Measurements from ENCODE around the gene AP1AR. TPM values are rescaled to one million over a fixed set of nuclear protein-coding genes. Genes with fewer than 3 reads are reported as not detected.
"Not testable (repeated sequence)": the region's sequence is repeated elsewhere in the genome, so short reads cannot be mapped to it uniquely, and the experiment has no call there.

Gene AP1AR
- total RNA-seq, 4 donors from 2014 or later: 16.8 to 20.1 (median 19.6) TPM

DNA sequence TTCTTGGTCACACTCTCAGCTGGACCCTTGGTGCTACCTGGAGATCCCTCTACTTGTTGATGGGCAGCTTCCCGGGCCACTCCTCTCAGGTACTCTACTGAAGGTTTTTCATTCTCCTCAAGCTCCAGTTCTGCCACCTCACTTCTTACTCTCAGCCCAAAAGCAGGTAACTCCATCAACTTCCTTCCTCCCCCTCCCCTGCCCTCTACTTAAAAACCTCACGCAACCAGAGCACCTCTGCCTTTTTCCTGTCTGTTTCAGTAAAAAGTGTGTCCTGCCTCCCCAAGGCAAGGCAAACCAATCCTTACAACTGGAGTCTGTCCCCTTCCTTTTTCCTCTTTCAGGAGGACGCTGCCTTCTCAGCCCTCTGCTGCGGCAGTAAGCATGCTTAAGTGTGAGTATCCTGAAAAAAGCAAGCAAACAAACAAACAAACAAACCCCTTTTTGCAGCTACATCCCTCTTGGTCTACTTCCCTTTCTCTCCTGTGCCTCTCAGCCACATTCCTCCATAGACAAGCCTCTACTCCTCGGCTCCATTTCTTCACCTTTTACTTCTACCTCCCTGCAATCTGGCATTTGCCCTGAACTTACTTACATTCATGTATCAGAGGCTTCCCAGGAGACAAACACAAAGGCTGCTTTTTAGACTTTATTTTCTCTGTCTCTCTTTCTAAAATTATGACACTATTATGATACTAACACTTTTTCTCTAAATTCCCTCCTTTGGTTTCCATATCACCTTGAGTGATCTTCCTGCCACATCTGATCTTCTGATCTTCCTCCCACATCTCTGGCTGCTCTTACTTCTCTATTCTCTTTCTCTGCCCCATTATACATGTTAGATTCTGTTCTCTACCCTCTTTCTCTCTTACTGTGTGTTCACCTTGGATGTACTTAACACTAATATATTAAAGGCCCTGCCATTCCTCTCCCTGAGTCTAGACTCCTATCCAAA lies 71.0 kb downstream of the AP1AR start:
- Histone ChIP-seq H3K4me1 (peaks cover 0 to 23% (median 6%) of the 10 kb centered on the region in 4 donors), H3K9me3 (no peaks in the 10 kb centered on the region), H3K27me3 (no peaks in the 10 kb centered on the region), H3K4me3 (no peak overlapping the region), H3K27ac (no peak overlapping the region), H3K36me3 (peaks cover 0 to 28% (median 0%) of the 10 kb centered on the region in 3 donors)
- TF ChIP-seq POLR2A (IDR thresholded peaks at IDR 0.05) (no peak), EP300 (IDR thresholded peaks at IDR 0.05) (no peak)
- TF ChIP-seq, protein P1, sequence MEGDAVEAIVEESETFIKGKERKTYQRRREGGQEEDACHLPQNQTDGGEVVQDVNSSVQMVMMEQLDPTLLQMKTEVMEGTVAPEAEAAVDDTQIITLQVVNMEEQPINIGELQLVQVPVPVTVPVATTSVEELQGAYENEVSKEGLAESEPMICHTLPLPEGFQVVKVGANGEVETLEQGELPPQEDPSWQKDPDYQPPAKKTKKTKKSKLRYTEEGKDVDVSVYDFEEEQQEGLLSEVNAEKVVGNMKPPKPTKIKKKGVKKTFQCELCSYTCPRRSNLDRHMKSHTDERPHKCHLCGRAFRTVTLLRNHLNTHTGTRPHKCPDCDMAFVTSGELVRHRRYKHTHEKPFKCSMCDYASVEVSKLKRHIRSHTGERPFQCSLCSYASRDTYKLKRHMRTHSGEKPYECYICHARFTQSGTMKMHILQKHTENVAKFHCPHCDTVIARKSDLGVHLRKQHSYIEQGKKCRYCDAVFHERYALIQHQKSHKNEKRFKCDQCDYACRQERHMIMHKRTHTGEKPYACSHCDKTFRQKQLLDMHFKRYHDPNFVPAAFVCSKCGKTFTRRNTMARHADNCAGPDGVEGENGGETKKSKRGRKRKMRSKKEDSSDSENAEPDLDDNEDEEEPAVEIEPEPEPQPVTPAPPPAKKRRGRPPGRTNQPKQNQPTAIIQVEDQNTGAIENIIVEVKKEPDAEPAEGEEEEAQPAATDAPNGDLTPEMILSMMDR (IDR thresholded peaks at IDR 0.05): no peak
- DNase-seq (ENCODE audit: low spot score in 2 of 2): no peak
- 76 to 81% methylated on average over 5 of the region's 5 CpGs for WGBS, 2 donors

DNA sequence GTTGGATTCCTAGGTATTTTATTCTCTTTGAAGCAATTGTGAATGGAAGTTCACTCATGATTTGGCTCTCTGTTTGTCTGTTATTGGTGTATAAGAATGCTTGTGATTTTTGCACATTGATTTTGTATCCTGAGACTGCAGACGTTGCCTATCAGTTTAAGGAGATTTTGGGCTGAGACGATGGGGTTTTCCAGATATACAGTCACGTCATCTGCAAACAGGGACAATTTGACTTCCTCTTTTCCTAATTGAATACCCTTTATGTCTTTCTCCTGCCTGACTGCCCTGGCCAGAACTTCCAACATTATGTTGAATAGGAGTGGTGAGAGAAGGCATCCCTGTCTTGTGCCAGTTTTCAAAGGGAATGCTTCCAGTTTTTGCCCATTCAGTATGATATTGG lies 73.9 kb downstream of the AP1AR start:
- H3K27me3 ChIP-seq; H3K9me3 ChIP-seq; H3K4me3 ChIP-seq; H3K4me1 ChIP-seq; H3K27ac ChIP-seq; DNase-seq (ENCODE audit: low spot score in 2 of 2): not testable (repeated sequence)
- peaks cover 0 to 28% (median 0%) of the 10 kb centered on the region in 3 donors for H3K36me3 ChIP-seq
- 52 to 62% methylated on average over 3 of the region's 3 CpGs for WGBS, 2 donors

DNA sequence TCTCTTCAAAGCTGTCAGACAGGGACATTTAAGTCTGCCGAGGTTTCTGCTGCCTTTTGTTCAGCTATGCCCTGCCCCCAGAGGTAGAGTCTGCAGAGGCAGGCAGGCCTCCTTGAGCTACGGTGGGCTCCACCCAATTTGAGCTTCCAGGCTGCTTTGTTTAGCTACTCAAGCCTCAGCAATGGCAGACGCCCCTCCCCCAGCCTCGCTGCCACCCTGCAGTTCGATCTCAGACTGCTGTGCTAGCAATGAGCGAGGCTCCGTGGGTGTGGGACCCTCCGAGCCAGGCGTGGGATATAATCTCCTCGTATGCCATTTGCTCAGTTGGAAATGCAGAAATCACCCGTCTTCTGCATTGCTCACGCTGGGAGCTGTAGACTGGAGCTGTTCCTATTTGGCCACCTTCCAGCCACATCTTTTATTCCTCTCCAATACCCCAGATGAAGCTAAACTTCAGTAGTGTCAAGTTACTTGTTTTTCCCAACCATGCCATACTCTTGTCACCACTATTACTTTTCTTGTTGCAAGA lies 77.7 kb downstream of the AP1AR start:
- H3K27ac ChIP-seq; H3K27me3 ChIP-seq; H3K9me3 ChIP-seq; H3K4me1 ChIP-seq; DNase-seq (ENCODE audit: low spot score in 2 of 2); H3K36me3 ChIP-seq: not testable (repeated sequence)
- 15 to 39% methylated on average over 4 to 12 of the region's 12 CpGs for WGBS, 2 donors
- peak overlapping the region in 1 of 4 donors; percentile 10 for H3K4me3 ChIP-seq

DNA sequence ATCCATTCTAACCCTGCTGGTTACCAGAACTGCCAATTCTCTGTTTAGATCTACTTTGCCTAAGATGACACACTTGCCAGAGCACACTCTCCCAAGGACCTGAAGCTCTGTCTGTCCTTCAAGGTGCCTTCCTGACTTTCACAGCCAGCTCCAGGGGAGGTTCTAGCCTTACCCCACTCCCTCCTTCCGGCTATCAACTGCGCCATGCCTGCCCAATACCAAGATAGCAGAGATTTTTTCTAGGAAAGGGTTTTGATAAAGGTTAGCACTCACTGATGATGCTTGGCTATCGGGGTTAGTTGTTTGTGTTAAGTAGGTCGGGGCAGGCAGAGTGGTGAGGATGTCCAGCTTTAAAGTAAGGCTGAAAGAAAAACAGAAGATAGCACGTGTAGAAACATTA lies 79.9 kb downstream of the AP1AR start:
- Histone ChIP-seq H3K27me3 (no peaks in the 10 kb centered on the region), H3K4me1 (peaks cover 0 to 9% (median 0%) of the 10 kb centered on the region in 4 donors), H3K4me3 (no peak overlapping the region), H3K27ac (no peak overlapping the region), H3K36me3 (no peaks in the 10 kb centered on the region), H3K9me3 (no peaks in the 10 kb centered on the region)
- no peak for DNase-seq (ENCODE audit: low spot score in 2 of 2)
- no peak for TF ChIP-seq POLR2A (IDR thresholded peaks at IDR 0.05)
- TF ChIP-seq, protein P1 (IDR thresholded peaks at IDR 0.05): no peak
- 83 to 87% methylated on average over 5 of the region's 5 CpGs for WGBS, 2 donors

DNA sequence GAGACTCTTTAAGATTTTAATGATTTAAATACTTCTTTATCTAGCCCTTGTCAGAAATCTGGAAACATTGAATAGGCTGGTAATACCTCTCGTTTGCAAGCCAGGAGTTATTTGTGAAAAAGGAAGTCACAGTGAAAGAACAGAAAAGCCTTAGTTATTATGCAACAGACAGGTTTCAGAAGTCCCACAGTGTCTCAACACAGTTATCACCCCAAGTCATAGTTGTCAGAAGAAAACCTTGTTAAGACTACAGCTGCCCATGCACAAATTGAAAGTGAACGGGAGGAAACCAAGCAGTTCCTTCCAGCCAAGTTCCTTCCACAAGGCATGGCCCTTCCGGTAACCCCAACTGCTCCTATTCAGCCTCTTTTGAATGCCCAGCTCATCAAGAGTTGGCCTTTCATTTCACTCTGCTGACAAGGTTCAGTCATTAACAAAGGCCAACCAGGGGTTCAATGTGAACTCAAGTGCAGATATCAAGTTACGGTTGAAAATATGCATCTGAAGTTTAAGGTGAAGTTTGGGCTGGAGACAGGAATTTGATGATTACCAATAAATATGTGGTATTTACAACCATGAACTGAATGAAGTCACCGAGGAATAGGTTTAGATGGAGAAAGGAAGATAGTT lies 81.1 kb downstream of the AP1AR start:
- peaks cover 0 to 9% (median 0%) of the 10 kb centered on the region in 4 donors for H3K4me1 ChIP-seq
- TF ChIP-seq, protein P1 (IDR thresholded peaks at IDR 0.05): no peak
- TF ChIP-seq POLR2A (IDR thresholded peaks at IDR 0.05) (no peak), EP300 (IDR thresholded peaks at IDR 0.05) (no peak)
- 75 to 76% methylated on average over 5 of the region's 5 CpGs for WGBS, 2 donors
- no peak overlapping the region for H3K4me3 ChIP-seq
- H3K36me3 ChIP-seq: no peaks in the 10 kb centered on the region
- no peak overlapping the region for H3K27ac ChIP-seq
- H3K27me3 ChIP-seq: no peaks in the 10 kb centered on the region
- H3K9me3 ChIP-seq: no peaks in the 10 kb centered on the region
- DNase-seq (ENCODE audit: low spot score in 2 of 2): no peak

DNA sequence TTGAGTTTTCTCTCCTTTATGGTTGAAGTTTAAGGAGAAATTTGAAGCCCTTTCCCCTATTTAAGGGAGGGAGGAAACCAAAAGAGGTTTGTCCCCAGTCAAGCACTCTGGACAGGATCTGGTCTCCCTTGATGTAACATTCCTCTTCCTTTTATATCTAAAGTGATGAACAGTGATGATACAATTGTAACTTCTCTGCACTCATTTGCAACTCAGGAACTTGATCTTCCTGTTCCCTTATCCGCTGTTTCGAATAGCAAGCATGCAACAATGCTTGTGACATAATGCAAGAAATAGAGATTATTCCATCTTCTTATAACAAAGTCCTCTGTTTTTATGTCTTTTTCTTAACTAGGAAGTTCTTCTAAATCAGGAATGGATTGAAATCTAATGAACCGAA lies 83.9 kb downstream of the AP1AR start:
- Histone ChIP-seq H3K27me3 (no peaks in the 10 kb centered on the region), H3K36me3 (peaks cover 0 to 7% (median 0%) of the 10 kb centered on the region in 3 donors), H3K4me1 (no peaks in the 10 kb centered on the region), H3K27ac (no peak overlapping the region), H3K4me3 (no peak overlapping the region), H3K9me3 (no peaks in the 10 kb centered on the region)
- 86 to 93% methylated on average over 3 of the region's 3 CpGs for WGBS, 2 donors
- TF ChIP-seq EP300 (IDR thresholded peaks at IDR 0.05): peak in 1 of 2 donors; percentile 24
- no peak for TF ChIP-seq POLR2A (IDR thresholded peaks at IDR 0.05)
- TF ChIP-seq, protein P1 (IDR thresholded peaks at IDR 0.05): no peak
- no peak for DNase-seq (ENCODE audit: low spot score in 2 of 2)

Data from tibial nerve (tissue), 4 donors.